Parathyroid adenoma (tissue), 2 donors: ENCODE results near the gene YAF2.

Source experiments
- H2AFZ ChIP-seq: fragments of 300-600 bp; sonication (generic); one replicate; pipeline ENCODE4 v1.7.0; 2017; ENCODE audit warnings: antibody characterized with exemption, mild to moderate bottlenecking
- H3K27ac ChIP-seq: fragments of 300-600 bp; sonication (generic); one replicate; pipeline ENCODE4 v1.7.0; 2017
- H3K27me3 ChIP-seq: fragments of 300-600 bp; sonication (generic); one replicate; pipeline ENCODE4 v1.7.0; 2017; ENCODE audit warnings: low read length; ENCODE audit not compliant: control insufficient read depth, insufficient read depth
- H3K36me3 ChIP-seq: fragments of 300-600 bp; sonication (generic); one replicate; pipeline ENCODE4 v1.7.0; 2017; ENCODE audit warnings: low read length; ENCODE audit not compliant: control insufficient read depth, insufficient read depth
- H3K4me1 ChIP-seq: fragments of 300-600 bp; sonication (generic); one replicate; pipeline ENCODE4 v1.7.0; 2017; ENCODE audit warnings: control low read depth
- H3K4me2 ChIP-seq: fragments of 300-600 bp; sonication (generic); one replicate; pipeline ENCODE4 v1.7.0; 2017; ENCODE audit warnings: low read length
- H3K4me3 ChIP-seq: fragments of 300-600 bp; sonication (generic); one replicate; pipeline ENCODE4 v1.7.0; 2017; ENCODE audit warnings: low read depth, low read length
- H3K79me2 ChIP-seq: fragments of 300-600 bp; sonication (generic); one replicate; pipeline ENCODE4 v1.7.0; 2017; ENCODE audit warnings: control low read depth
- H3K9ac ChIP-seq: fragments of 300-600 bp; sonication (generic); one replicate; pipeline ENCODE4 v1.7.0; 2017; ENCODE audit warnings: mild to moderate bottlenecking
- H3K9me3 ChIP-seq: fragments of 300-600 bp; sonication (generic); one replicate; pipeline ENCODE4 v1.7.0; 2017; ENCODE audit warnings: low read length; ENCODE audit not compliant: control insufficient read depth
- CTCF ChIP-seq: fragments of 300-600 bp; sonication (generic); IDR thresholded peaks from one replicate; pipeline ENCODE4 v1.7.0; 2017; ENCODE audit warnings: antibody characterized with exemption, mild to moderate bottlenecking
- donor health status: primary hyperparathyroidism.

YAF2 gene

GRCh38 chr12:42143452-42144157 is 94.4 kb downstream of the YAF2 start:
- TF ChIP-seq CTCF: no peak
- H3K4me1 ChIP-seq: peaks cover 2% of the 10 kb centered on the region
- peaks cover 18% of the 10 kb centered on the region for H3K79me2 ChIP-seq

GRCh38 chr12:42141981-42142606 is 96.0 kb downstream of the YAF2 start:
- H3K36me3 ChIP-seq: no peaks in the 10 kb centered on the region
- H3K4me2 ChIP-seq: no peak overlapping the region
- no peak overlapping the region for H3K27ac ChIP-seq
- H3K4me3 ChIP-seq: no peak overlapping the region
- H2AFZ ChIP-seq: no peak overlapping the region
- no peak for TF ChIP-seq CTCF
- no peaks in the 10 kb centered on the region for H3K9me3 ChIP-seq
- H3K4me1 ChIP-seq: peaks cover 2% of the 10 kb centered on the region
- H3K27me3 ChIP-seq: no peaks in the 10 kb centered on the region
- peaks cover 21% of the 10 kb centered on the region for H3K79me2 ChIP-seq
- H3K9ac ChIP-seq: no peak overlapping the region

More at GRCh38 chr12:42143452-42144157, 94.4 kb downstream of the YAF2 start:
- peak overlapping the region; percentile 90 for H3K4me2 ChIP-seq
- peak overlapping the region; percentile 67 for H3K4me3 ChIP-seq
- H3K27me3 ChIP-seq: no peaks in the 10 kb centered on the region
- no peaks in the 10 kb centered on the region for H3K36me3 ChIP-seq
- H2AFZ ChIP-seq: peak overlapping the region; percentile 95
- H3K9me3 ChIP-seq: no peaks in the 10 kb centered on the region
- peak overlapping the region; percentile 48 for H3K27ac ChIP-seq
- no peak overlapping the region for H3K9ac ChIP-seq

- no peaks in the 10 kb centered on the region for H3K36me3 ChIP-seq
- no peak overlapping the region for H2AFZ ChIP-seq
- no peak overlapping the region for H3K4me2 ChIP-seq
- H3K4me3 ChIP-seq: no peak overlapping the region
- H3K79me2 ChIP-seq: peaks cover 27% of the 10 kb centered on the region
- peaks cover 2% of the 10 kb centered on the region for H3K4me1 ChIP-seq
- H3K9me3 ChIP-seq: no peaks in the 10 kb centered on the region
- H3K9ac ChIP-seq: no peak overlapping the region
- no peak for TF ChIP-seq CTCF
- no peaks in the 10 kb centered on the region for H3K27me3 ChIP-seq
- H3K27ac ChIP-seq: no peak overlapping the region
Observed at GRCh38 chr12:42140901-42141300, 97.1 kb downstream of the YAF2 start.

GRCh38 chr12:42135259-42135814 is 102.7 kb downstream of the YAF2 start:
- H3K27ac ChIP-seq: no peak overlapping the region

More at GRCh38 chr12:42135259-42135814, 102.7 kb downstream of the YAF2 start:
- no peak overlapping the region for H2AFZ ChIP-seq
- H3K4me1 ChIP-seq: no peaks in the 10 kb centered on the region
- no peak for TF ChIP-seq CTCF
- no peak overlapping the region for H3K4me2 ChIP-seq
- no peak overlapping the region for H3K4me3 ChIP-seq
- H3K79me2 ChIP-seq: peaks cover 22% of the 10 kb centered on the region
- H3K27me3 ChIP-seq: no peaks in the 10 kb centered on the region
- no peaks in the 10 kb centered on the region for H3K9me3 ChIP-seq
- H3K9ac ChIP-seq: no peak overlapping the region
- H3K36me3 ChIP-seq: no peaks in the 10 kb centered on the region
